Brain pericyte (primary cell): ENCODE measurements around the gene DPH2.
A peak's percentile ranks its signal among the peaks of the same experiment; 100 is the strongest.

ENCODE experiments used
- DNase-seq: peaks from one replicate; pipeline ENCODE4 v3.0.0-alpha.2; 2012; ENCODE audit warnings: low read depth, low spot score

DPH2 gene

GRCh38 chr1:43982808-43983207, 13.0 kb downstream of the DPH2 start:
- DNase-seq, result no peak

GRCh38 chr1:43983253-43983899, 13.6 kb downstream of the DPH2 start:
- no peak for DNase-seq

- no peak for DNase-seq
These were observed 15.0 kb downstream of the DPH2 start for GRCh38 chr1:43984855-43985254.

GRCh38 chr1:43985984-43986595, 16.3 kb downstream of the DPH2 start:
- DNase-seq, result no peak

- no peak for DNase-seq
These were observed 16.9 kb downstream of the DPH2 start for GRCh38 chr1:43986712-43987111.

GRCh38 chr1:43987159-43987902, 17.5 kb downstream of the DPH2 start:
- DNase-seq, result no peak

- no peak for DNase-seq
These were observed 20.7 kb downstream of the DPH2 start for GRCh38 chr1:43990271-43991199.

GRCh38 chr1:43991200-43991475, 21.3 kb downstream of the DPH2 start:
- no peak for DNase-seq

GRCh38 chr1:43991476-43992231, 21.8 kb downstream of the DPH2 start, which contains the start of gene CCDC24:
Gene CCDC24 (plus strand): TSS chr1:43991599. CDS start chr1:43991879, 280 bp downstream.
- DNase-seq, result peak; percentile 31

- DNase-seq, result no peak
These were observed 22.6 kb downstream of the DPH2 start for GRCh38 chr1:43992232-43992995.

- DNase-seq, result no peak
These were observed 23.6 kb downstream of the DPH2 start for GRCh38 chr1:43993206-43993914.

GRCh38 chr1:43994071-43994470, 24.3 kb downstream of the DPH2 start:
- DNase-seq, result no peak

GRCh38 chr1:43994794-43995790, 25.3 kb downstream of the DPH2 start:
- DNase-seq, result no peak

- DNase-seq, result no peak
These were observed 26.3 kb downstream of the DPH2 start for GRCh38 chr1:43995984-43996732.

- no peak for DNase-seq
These were observed 26.9 kb downstream of the DPH2 start for GRCh38 chr1:43996733-43997115.

- no peak for DNase-seq
These were observed 27.6 kb downstream of the DPH2 start for GRCh38 chr1:43997295-43997999.

- DNase-seq, result no peak
These were observed 28.2 kb downstream of the DPH2 start for GRCh38 chr1:43998000-43998378.
